ENCODE measurements around the gene ALOXE3. TPM values are rescaled to one million over a fixed set of nuclear protein-coding genes. Genes with fewer than 3 reads are reported as not detected.

Gene ALOXE3
- polyA plus RNA-seq (2012; ENCODE audit: insufficient read depth, insufficient read length, low read depth): not detected

DNA sequence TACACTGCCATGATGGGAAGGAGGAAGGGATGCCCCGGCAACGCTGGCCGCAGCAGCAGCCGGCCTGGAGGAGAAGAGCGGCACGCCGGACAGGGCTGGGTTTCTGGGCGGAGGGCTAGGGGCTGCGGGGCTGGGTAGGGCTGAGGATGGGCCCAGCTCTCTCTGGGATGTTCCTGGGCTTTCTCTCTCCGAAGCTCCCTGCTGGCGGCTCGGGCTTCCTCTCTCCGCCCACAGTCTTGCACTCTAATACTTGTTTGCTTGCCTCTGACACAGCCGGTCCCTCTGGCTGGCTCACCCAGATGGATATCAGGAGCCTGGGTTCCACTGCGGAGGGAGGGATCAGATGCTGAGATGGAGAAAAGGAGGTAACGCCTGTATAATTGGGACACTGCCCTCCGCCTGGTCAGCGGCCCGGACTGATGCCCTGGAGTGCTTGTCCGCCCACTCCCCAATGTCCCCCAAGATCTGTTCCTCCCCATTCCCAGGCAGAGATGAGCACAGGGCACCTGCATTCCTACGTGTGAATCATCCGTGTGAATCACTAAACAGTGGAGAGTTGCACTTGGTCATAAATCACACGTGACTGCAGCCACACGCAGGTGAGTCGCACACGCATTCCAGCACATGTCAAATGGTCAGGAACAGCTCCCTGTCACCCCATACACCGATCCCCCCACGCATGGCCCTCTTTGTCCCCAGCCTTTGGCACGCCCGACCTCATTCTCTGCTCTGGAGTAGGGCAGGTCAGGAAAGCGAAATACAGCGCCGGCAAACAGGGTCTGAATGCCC lies at the start of gene ALOXE3:
TSS of gene ALOXE3 (minus strand) at position 535 of the 789 bp plus-strand sequence. CDS start at position 11, 524 bp downstream.
- Histone ChIP-seq H3K4me3 (ENCODE audit: low read depth, low read length) (peak within 1 kb of the TSS; percentile 62), H3K27me3 (peaks cover 11% of the 10 kb centered on the region), H3K36me3 (no peaks in the 10 kb centered on the region), H3K4me1 (no peaks in the 10 kb centered on the region), H3K9me3 (no peaks in the 10 kb centered on the region)
- TF ChIP-seq, protein P1, sequence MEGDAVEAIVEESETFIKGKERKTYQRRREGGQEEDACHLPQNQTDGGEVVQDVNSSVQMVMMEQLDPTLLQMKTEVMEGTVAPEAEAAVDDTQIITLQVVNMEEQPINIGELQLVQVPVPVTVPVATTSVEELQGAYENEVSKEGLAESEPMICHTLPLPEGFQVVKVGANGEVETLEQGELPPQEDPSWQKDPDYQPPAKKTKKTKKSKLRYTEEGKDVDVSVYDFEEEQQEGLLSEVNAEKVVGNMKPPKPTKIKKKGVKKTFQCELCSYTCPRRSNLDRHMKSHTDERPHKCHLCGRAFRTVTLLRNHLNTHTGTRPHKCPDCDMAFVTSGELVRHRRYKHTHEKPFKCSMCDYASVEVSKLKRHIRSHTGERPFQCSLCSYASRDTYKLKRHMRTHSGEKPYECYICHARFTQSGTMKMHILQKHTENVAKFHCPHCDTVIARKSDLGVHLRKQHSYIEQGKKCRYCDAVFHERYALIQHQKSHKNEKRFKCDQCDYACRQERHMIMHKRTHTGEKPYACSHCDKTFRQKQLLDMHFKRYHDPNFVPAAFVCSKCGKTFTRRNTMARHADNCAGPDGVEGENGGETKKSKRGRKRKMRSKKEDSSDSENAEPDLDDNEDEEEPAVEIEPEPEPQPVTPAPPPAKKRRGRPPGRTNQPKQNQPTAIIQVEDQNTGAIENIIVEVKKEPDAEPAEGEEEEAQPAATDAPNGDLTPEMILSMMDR (IDR thresholded peaks at IDR 0.05; ENCODE audit: low read depth, low read length): no peak
- DNase-seq: peak; percentile 45

DNA sequence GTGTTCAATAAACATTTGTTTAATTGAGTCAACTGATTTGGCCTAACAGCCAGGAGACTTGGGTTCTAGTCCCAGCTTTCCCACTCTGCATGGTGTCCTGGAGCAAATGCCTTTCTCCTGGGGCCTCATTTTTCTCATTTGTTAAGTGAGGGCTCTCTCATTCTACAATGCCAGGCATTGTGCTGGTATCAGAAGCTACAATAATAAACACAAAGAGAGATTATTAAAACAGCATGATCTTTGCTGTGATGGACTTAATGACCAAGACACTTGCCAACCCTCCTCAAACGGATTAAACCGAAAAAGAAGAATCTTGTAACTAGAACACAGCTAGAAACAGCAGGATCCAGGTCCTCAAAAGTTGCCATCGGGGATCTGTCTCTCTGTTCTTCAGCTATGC lies 49.2 kb upstream of the ALOXE3 start:
- H3K27me3 ChIP-seq: no peaks in the 10 kb centered on the region
- peaks cover 7% of the 10 kb centered on the region; the same call in 1 of the 2 replicates for H3K4me1 ChIP-seq
- no peak overlapping the region for H3K4me3 ChIP-seq (ENCODE audit: low read depth, low read length)
- TF ChIP-seq, protein P1 (IDR thresholded peaks at IDR 0.05; ENCODE audit: low read depth, low read length): no peak
- no peaks in the 10 kb centered on the region; the same call in 1 of the 2 replicates for H3K36me3 ChIP-seq
- no peak for DNase-seq
- H3K9me3 ChIP-seq: no peaks in the 10 kb centered on the region

DNA sequence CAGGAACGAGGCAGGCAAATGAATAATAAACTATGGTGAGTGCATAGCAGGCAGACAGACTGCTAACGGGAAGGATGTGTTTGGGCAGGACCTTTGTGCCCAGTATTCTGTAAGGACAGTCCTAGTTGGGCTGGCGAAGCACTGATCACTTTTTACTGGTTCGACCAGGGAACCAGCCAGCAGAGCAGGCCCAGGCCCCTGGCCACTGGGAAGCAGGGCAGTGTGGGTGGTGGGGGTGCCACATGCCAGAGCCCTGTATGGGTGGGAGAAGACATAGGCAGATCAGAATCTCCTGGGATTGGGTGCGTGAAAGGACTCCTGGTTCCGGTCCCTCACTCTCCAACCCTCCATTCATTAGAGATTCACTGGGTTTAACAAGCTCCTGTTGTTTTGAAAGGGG lies 48.4 kb upstream of the ALOXE3 start:
- H3K9me3 ChIP-seq: no peaks in the 10 kb centered on the region

DNA sequence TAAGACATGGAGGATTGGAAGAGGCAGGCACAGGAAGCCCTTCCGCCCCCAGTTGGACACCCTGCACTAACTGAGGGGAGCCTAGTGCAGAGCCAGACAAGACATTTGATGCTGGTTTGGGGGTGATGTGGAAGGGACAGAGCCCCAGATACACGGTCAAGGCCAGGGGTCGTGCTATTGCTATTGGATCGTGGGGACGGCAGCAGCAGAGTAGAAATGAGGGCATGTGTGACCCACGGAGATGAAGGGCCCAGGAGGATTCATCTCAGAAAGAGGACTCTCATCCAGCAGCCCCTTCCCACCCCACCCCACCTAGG lies 46.5 kb upstream of the ALOXE3 start:
- Histone ChIP-seq H3K36me3 (peaks cover 1% of the 10 kb centered on the region), H3K9me3 (no peaks in the 10 kb centered on the region), H3K27me3 (no peaks in the 10 kb centered on the region), H3K4me3 (ENCODE audit: low read depth, low read length) (no peak overlapping the region), H3K4me1 (peaks cover 7% of the 10 kb centered on the region)
- no peak for DNase-seq
- TF ChIP-seq, protein P1 (IDR thresholded peaks at IDR 0.05; ENCODE audit: low read depth, low read length): no peak

More for the DNA sequence above, 48.4 kb upstream of the ALOXE3 start:
- no peak for DNase-seq
- H3K36me3 ChIP-seq: no peaks in the 10 kb centered on the region; the same call in 1 of the 2 replicates
- H3K4me1 ChIP-seq: peaks cover 7% of the 10 kb centered on the region
- H3K27me3 ChIP-seq: no peaks in the 10 kb centered on the region
- TF ChIP-seq, protein P1 (IDR thresholded peaks at IDR 0.05; ENCODE audit: low read depth, low read length): no peak
- no peak overlapping the region for H3K4me3 ChIP-seq (ENCODE audit: low read depth, low read length)

DNA sequence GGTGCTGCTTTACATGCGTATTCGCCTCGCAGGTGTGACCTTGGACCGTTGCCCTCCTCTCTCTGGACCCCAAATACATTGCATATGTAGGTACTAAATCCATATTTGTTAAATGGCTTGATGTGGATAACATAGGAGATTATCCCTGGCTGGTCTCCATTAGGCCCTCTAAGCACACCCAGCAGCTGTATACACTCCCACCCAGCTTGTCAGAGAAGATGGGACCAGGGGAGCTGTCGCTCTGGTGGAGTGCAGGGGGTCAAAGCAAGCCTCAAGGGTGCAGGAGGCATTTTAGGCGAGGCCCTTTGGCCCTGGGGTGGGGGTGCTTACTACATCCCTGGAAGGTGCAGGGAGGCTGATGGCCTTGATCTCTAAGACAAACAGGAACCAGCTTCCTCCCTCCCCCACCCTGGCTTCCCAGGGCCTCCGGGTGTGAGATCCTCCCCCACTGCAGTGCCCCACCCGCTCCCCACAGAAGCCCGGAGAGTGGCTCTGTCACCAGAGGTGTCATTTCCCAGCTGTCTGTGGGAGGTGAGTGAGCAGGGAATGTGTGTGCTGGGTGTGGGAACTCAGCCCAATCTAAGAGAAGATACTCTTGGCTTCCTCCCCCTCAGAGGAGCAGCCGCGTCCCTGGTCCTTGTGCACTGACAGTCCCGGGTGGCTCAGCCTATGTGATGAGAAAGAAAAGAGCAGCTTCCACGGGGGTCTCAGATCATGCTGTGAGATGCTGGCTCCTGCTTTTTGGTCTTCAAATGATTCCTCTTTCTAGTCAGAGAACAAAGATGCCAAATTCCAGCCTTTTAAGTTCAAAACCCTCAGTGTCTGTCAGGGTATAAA lies 45.9 kb upstream of the ALOXE3 start:
- no peaks in the 10 kb centered on the region for H3K27me3 ChIP-seq
- DNase-seq: no peak
- peaks cover 6% of the 10 kb centered on the region for H3K36me3 ChIP-seq
- H3K4me3 ChIP-seq (ENCODE audit: low read depth, low read length): no peak overlapping the region
- H3K4me1 ChIP-seq: peaks cover 7% of the 10 kb centered on the region
- H3K9me3 ChIP-seq: no peaks in the 10 kb centered on the region
- TF ChIP-seq, protein P1 (IDR thresholded peaks at IDR 0.05; ENCODE audit: low read depth, low read length): no peak

Measured in BE2C (cell line).